Hindlimb muscle (tissue), 1 donor: ENCODE measurements around the gene STK11. TPM values are rescaled to one million over a fixed set of nuclear protein-coding genes. Genes with fewer than 3 reads are reported as not detected.

Source experiments
- DNase-seq: peaks from one replicate; pipeline ENCODE4 v3.0.0-alpha.2; 2013
- polyA plus RNA-seq: library from polyadenylated mRNA; unstranded; fragments of 120-200 nt; gene quantifications from one replicate; pipeline ENCODE4 v1.2.1, GENCODE V29; 2013; ENCODE audit not compliant: insufficient read length

The STK11 gene, protein sequence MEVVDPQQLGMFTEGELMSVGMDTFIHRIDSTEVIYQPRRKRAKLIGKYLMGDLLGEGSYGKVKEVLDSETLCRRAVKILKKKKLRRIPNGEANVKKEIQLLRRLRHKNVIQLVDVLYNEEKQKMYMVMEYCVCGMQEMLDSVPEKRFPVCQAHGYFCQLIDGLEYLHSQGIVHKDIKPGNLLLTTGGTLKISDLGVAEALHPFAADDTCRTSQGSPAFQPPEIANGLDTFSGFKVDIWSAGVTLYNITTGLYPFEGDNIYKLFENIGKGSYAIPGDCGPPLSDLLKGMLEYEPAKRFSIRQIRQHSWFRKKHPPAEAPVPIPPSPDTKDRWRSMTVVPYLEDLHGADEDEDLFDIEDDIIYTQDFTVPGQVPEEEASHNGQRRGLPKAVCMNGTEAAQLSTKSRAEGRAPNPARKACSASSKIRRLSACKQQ
- 61.0 TPM for polyA plus RNA-seq

DNA sequence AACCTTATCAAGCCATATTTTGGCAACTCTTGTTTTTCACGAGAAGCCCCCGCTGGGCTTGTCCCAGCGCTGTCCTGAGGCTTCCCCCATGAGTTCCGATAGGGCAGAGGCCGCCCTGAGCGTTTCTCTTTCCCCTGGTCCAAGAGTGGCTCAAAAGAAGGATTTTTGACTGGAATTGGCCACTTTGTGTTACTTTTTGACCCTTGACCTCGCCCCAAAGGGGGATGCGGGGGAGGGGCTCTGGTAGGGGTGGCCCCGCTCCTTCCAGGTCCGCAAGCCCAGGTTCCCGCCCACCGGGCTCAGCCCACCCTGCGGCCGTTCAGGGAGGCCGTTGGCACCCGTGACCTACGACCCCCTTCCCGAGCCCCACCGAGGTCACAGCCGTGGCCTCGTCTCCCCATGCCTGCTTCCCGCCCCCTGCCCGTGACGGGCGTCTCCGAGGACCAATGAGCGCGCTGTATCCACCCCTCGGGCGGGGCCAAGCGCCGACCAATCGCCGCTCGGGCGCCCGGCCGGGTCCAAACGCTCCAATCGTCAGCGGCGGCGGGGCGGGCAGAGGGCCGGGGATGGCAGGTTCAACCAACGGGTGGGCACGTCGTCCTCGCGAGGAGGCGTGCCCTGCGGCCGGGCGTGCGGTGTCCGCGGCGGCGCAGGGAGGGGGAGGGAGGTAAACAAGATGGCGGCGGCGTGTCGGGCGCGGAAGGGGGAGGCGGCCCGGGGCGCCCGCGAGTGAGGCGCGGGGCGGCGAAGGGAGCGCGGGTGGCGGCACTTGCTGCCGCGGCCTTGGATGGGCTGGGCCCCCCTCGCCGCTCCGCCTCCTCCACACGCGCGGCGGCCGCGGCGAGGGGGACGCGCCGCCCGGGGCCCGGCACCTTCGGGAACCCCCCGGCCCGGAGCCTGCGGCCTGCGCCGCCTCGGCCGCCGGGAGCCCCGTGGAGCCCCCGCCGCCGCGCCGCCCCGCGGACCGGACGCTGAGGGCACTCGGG, at the start of gene STK11:
Gene STK11, plus strand, starts transcription at position 665 of the 986 bp plus-strand sequence. CDS start 1,136 bp downstream, outside the sequence.
- peak; percentile 97 for DNase-seq

DNA sequence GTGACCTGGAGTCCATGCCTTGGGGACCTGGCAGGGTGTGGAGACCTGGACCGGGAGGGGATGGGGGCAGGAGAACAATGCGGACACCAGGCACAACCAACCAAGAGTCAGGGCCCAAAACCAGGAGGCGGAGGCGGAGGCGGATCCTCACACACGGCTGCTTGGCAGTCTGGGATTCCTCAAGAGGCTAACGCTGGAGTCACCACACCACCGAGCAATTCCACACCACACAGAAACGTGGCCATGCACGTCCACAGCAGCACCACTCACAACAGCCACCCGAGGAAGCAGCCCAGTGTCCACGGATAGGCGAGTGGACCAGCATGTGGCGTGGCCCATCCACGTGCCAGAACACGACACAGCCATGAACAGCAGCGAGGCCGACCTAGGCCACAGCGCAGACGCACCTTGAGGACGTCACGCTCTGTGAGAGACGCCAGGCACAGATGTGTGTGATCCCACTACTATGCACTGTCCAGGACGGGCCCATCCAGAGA, 49.2 kb upstream of the STK11 start:
- no peak for DNase-seq

DNA sequence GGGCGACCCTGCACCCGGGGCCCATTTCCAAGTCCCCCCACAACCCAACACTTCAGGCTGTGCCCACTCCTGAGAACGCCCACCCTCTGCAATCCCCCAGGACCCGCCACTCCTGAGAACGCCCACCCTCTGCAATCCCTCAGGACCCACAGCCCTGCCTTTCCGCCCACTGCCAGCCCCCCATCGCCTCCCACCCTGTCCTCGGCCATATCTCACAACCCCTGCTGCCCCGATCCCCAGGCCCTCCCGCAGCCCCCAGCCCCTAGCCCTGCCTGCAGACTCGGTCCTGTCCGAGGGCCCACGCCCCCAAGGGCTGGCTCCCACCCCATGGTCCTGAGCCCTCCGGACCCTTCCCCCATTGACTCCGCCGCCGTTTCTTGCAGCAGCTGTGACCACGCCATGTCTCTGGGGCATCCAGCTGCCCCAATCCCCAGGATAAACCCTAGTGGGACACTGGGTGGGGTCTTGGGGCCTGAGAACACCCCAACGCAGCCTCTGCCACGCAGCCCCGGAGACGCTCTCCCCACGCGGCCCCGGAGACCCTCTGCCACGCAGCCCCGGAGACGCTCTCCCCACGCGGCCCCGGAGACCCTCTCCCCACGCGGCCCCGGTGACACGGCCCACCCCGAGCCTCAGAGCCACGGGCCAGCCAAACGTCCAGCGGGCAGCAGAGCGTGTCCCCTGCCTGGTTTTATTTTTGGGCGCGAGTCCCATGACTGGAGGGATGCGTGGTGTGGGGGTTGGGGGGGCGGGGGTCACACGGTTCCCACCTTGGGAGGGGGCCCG, 48.6 kb upstream of the STK11 start:
- DNase-seq, result no peak

DNA sequence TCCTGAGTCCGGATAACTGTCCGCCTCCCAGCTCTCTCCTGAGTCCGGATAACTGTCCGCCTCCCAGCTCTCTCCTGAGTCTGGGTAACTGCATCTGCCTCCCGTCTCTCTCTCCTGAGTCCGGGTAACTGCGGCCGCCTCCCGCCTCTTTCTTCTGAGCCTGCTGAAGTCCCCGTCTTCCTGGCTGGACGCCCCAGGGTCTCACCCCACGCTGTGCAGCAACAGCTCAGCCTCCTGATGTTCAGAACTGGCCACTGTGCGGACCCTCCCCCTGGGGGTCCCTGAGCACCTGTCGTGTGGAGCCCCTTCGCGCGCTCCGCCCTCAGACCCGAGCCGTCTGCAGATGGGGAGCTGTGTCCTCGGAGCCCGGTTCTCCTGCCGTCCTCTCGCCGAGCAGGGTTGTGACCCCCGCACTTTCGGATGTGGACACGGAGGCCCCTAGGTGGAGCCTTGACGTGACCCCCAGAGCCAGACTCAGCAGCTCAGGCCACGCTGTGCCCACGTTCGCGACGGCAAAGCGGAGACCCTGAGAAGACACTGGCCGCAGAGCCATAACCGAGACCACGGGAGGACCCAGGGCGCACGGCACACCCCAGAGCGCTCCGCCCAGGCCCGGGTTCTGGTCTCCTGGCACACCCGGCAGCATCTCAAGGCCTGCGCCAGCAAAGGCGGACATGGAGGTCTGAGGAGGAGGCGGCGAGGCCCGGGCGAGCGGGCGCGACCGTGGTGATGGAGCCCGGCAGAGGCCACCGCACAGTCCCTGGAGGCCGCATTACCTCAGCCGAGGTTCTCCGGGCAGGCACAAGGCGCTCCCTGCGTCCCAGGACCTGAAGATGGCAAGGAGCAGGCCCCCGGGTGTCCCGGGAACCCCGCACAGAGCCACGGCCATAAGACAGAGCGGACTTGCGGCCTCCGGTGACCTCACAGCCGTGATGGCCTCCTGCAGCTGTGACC, 47.4 kb upstream of the STK11 start:
- DNase-seq, result no peak

DNA sequence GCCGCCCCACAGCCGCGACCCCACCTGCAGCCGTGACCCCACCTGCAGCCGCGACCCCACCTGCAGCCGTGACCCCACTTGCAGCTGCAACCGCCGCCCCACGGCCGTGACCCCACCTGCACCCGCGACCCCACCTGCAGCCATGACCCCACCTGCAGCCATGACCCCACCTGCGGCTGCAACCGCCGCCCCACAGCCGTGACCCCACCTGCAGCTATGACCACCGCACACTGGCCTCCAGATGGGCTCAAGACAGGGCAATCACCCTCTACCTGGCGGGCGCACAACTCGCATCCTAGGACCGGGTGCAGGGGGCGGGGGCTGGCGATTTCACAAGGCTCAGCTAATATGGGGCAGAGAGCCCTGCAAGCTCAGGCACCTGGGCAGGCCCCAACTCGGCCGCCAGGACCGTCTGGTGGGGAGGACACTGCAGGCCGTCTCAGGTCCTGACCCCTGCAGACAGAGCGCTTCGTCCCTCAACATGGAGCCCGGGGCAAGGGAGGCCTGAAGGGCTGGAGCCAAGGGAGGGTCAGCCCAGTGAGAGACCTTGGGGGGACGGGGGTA, 46.6 kb upstream of the STK11 start:
- no peak for DNase-seq

DNA sequence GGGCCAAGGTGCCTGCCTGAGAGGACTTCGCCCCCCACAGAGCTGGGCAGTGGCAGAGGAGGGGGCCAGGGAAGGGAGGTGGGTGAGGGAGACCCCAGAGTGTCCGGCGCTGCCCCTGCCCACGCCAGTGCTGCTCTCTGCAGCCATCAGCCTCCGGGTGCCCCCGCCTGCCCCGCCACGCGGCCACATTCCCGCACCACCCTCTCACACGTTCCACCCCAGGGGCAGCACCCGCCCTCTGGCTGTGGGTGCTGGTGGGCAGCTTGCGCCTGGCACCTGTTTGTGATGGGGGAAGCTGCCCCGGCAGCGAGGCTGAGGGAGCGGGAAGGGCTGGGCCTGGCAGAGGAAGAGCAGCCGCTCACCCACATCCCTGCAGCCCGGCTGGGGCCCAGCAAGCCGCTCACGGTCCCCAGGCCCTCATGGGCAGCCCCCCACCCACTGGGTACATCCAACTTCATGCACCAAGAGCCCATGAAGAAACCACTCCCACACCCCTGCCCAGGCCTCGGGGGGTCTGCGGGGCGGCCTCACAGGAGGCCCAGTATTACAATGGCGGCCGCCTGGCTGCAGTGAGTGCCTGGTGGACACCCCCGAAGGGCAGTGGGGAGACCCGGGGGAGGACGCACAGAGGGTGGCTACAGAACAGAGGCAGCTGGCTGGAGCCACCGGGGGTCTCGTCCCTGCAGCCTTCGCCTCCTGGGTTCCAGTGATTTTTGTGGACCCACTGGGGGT, 45.5 kb upstream of the STK11 start:
- DNase-seq, result no peak

DNA sequence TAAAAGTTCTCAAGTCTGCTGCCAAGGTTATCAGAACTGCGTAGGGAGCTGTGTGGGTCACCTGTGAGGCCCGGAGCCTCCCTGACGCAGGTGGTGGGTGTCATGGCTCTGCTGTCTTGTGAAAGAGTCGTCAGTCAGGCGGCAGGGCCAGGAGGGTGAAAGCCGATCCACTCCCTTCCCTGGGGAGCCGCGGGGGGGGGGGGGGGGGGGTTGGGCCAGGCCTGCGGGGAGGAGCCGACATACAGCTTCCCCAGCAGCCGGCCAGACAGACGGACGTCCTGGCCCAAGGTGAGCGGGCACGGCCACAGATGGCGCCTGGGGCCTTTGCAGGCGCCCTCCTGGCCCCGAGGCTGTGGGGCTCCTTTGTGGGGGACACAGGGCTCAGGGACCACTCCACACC, 43.9 kb upstream of the STK11 start:
- DNase-seq, result no peak

DNA sequence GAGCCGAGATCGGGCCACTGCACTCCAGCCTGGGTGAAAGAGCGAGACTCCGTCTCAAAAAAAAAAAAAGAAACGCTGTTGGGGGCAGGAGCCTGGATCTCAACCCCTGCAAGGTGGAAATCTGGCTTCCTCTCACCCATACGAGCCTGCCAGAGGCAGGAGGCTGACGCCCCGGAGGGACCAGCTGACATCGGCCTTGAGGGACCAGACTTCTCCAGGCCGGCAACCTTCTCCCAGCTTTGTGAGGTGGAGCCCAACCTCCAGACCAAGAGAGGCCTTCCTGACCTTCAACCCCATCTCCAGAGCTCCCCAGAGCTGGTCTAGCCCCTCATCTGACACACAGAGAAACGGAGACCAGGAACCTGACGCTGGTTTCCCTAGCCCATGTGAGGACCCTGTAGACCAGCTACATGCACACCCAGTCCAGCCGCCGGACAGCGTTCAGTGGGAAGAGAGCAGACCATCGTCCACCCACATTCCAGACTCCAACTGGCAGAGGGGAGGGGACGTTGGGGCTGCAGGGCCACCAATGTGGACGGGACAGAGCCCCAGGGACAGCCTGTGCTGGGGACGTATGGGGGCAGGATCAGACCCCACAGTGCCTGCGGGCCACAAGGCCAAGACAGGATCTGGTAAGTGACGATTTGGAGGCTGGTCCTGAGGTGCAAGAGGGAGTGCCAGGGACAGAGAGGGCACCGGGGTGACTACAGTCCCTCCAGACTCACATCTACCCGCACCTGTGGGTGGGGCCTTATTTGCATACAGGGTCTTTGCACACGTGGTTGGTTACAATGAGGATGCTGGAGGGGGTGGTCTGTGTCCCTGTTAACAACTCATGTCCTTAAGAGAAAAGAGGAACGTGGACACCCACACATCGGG, 42.9 kb upstream of the STK11 start:
- no peak for DNase-seq

DNA sequence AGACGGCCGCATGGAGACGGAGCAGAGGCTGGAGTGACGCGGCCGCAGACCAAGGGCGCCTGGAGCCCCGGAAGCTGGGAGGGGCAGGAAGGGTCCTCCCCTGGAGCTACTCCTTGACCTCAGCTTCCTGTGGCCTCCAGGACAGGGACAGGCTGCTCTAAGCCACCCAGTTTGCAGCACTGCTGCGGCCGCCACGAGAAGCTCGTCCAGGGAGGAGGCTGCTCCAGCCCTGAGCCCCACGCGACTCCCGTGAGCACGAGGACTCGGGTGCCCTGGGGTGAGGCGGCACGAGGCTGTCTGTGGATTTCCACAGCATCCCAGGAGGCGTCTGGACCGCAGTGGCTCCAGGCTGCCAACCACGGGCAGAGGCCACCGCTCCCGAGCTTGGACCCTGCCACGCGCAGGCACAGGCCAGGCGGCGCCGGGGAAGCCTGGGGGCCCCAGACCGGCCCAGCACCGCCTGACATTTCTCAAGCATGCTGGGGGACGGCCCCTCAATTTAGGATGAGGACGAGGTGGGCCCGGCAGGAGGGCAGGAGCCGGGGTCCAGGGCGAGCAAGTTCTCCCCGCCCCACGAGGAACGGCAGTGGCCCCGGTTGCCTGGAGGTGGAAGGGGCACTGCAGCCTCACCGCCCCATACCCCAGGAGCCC, 42.2 kb upstream of the STK11 start:
- DNase-seq, result no peak

DNA sequence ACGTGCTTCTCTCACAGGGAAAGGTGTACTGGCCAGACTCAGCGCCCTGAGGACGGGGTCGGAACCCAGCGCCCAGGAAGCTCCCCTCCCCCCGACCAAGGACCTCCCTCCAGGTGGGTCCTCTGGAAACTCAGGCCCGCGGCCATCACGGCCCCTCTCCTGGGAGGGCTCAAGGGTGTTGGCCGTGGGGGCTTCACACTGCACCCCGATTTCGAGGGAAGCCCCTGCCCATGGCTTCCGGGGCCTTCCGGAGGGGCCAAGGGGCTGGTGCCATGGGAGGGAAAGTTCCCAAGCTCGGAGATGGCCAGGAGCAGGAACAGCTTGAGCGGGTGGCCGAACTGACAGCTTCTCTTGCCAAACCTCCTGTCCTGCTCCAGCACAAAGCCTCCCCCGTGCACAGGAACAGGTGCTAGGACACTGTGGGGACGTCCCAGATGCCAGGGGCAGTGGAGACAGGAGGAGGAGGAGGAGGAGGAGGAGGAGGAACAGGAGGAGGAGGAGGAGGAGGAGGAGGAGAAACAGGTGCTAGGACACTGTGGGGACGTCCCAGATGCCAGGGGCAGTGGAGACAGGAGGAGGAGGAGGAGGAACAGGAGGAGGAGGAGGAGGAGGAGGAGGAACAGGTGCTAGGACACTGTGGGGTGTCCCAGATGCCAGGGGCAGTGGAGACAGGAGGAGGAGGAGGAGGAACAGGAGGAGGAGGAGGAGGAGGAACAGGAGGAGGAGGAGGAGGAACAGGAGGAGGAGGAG, 41.5 kb upstream of the STK11 start:
- DNase-seq, result no peak

DNA sequence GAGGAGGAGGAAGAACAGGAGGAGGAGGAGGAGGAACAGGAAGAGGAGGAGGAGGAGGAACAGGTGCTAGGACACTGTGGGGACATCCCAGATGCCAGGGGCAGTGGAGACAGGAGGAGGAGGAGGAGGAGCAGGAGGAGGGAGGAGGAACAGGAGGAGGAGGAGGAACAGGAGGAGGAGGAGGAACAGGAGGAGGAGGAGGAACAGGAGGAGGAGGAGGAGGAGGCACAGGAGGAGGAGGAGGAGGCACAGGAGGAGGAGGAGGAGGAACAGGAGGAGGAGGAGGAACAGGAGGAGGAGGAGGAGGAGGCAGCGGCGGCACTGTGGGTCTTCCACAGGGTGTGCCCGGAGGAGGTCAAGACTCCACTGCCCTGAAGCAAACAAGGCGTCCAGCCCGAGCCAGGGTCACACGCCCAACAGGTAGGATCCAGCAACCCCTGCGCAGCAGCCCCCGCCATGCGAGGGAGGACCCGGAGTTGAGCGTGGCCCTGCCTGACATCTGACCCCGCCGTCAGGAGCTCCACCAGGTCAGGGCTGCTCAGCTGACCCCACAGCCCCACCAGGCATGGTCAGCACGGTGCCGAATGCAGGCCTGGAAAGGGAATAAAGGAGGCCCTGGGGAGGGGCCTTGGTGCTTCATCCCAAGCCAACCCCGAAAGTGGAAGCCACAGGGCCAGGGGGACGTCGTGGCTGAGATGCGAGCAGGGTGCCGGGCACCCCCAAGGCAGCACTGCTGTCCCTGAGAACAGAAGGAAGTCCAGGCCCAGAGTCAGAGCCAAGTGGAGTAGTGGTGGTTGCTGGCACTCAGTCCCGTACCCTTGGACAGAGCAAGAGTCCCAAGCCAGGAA, 40.7 kb upstream of the STK11 start:
- DNase-seq, result no peak

DNA sequence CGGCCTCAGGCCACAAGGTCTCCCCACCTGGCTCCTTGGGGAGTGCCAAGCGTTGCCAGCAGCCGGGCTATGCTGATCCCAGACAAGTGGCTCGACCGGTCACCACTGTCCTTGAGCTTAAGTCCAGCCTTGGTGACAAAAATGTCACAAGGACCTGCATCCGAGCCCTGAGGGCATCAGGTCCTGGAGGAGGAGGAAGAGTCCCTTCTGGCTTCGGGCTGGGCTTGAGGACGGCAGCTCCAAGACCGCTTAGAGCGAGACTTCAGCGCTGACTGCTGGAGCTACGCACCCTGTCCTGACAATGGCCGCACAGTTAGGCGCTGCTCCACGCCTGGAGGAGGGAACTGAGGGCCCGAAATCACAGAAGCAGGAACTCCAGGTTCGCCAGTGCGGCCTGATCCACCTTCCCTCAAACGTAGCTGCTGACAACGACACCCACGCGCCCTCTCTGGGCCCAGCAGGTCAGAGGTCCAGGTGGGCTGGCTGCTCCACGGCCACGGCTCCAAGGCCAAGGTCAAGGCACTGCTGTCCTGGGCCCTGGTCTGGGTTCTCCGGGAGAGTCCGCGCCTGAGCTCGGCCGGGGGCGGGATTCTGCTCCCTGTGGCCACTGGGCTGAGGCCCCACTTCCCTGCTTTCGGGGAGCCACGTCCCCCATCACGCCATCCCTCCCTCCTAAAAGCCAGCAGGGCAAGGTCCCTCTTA, 38.6 kb upstream of the STK11 start:
- DNase-seq, result no peak

DNA sequence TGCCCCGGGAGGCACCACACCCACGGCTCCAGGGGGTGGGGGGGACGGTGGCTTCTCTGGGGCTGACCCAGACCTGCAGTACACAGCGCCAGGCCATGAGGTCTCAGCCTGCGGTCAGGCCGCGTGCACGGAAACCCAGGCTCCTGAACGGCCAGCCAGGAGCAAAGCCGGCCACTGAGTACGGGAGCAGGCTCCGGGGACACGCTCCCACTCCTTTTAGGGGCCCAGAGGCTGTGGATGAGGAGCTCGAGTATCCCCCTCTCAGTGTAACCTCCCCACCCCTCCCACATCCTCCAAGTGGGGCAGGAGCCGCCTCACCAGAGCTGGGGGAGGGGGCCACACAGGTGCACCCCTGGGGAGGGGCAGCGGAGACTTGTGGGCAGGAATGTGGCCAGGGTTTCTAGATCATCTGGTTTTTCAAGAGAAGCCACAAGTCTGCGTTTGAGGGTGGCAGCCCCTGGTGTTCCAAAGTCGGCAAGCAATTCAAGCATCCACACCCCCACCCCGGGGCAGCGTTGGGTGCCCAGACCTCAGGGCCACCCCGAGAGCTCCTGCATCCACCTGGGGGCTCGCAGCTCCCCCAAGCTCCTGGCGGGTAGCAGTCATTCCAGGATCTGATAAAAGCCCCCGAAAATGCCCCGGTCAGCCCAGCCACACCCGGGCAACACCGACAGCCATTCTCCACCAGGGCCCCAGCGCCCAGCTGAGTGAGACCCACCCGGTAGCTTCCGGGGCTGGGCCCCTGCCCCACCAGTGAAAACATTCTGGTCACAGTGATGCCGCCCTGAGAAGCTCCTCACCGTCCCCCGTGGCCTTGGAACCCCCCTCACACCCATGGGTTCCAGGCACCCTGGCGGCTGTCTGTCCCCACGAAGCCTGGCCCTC, 37.6 kb upstream of the STK11 start:
- DNase-seq, result no peak

DNA sequence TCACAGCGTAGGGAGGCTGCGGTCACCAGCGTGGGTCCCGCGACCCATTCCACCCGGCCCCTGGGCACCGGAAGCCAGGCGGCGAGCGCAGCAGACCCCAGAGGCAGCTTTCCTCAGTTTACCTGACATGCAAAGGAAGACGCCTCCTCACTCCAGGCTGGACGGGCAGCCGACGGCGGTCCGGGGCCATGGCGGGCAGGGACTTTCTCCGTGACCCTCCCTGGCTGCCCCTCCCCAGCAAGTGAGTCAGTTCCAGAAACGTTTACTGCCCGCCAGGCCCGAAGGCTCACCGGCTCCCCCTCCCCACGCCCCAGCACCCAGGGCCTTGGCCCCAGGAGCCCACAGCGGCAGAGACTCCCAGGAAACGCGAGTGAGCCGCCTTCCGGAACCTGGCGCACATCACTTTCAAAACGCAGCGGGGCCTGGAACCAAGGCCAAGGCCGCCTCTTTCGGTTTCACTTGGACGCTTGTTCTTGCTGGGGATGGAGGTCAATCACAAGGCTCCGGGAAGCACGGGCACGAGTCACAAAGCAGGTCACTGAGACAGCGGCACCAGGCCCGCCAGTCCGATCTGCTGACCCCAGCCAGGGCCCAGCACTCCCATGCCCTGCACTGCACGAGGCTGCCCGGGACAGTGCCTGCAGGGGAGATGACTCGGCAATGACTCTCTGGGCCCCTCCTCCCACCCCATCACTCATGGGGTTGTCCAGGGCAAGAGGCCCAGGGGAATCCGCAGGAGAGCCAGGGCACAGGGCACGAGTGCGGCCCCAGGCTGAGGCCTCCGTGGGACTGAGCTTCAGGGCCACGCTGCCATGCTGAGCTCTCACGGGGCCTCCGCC, 36.8 kb upstream of the STK11 start:
- no peak for DNase-seq
